ENCODE data around the gene EFCAB10.
"Not testable (repeated sequence)": the region's sequence is repeated elsewhere in the genome, so short reads cannot be mapped to it uniquely, and the experiment has no call there.

EFCAB10 gene

GRCh38 chr7:105599080-105599479, 17.8 kb upstream of the EFCAB10 start:
- DNase-seq (ENCODE audit: low spot score) = not testable (repeated sequence)

GRCh38 chr7:105596866-105597265, 15.6 kb upstream of the EFCAB10 start:
- no peak for DNase-seq (ENCODE audit: low spot score)

GRCh38 chr7:105594034-105594433, 12.7 kb upstream of the EFCAB10 start:
- DNase-seq (ENCODE audit: low spot score) = no peak

DNA sequence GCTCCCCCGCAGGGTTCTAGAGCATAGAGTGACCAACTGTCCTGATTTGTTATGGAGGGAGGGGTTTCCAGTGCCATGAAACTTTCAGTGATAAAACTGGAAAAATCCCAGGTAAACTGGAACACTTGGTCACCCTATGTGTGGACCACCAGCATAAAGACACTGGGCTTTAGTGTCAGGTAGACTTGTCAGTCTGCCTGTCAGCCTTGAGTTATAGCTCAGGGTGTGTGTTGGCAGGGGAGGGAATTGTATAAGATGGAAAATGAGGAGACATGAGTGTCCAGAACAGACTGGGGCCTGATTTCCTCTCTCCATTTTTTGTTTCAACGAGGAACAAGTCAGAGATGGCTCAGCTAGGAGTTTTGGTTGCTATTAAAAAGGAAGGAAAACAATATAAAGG, 10.2 kb upstream of the EFCAB10 start:
- DNase-seq (ENCODE audit: low spot score) = no peak

DNA sequence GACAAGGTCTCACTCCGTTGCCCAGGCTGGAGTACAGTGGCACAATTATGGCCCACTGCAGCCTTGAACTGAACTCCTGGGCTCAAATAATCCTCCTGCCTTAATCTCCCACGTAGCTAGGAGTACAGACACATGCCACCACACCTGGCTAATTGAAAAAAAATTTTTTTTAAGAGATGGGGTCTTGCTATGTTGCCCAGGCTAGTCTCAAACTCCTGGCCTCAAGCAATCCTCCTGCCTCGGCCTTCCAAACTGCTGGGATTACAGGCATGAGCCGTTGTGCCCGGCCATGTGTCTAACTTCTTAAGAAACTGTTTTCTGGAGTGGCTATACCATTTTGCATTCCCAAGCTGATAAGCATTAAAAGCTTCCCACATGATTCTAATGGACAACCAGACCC, 9.5 kb upstream of the EFCAB10 start:
- DNase-seq (ENCODE audit: low spot score) = no peak

DNA sequence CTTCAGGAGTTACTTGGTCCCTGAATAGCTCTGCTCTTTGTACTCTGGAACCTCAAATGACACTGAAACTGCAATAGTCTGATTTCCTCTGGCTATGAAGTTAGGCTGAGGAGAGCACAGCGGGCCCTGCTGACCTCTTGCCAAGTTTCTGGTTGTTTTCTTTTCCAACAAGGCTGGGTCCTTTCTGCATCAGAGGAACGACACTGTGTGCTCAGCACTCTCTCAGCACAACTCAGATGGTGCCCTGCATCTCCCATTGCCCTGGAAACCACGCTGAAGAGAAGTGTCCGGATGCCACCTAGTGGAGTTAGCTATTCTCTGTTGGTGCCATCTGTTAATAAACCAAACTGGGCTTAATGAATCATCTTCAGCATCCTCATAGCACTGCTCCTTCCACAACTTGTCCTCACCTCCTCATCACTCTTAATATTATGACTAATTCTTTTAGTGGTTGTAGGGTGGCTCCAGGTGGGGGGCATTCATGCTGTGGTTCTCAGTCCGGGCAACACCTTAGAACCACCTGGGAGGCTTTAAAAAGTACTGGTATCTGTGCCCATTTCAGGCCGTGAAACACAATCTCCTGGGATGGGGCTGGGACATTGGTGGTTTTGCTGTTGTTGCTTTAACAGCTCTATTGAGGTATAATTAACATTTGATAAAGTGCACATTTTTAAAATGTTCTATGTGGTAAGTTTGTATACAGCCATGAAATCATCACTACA, 8.2 kb upstream of the EFCAB10 start:
- DNase-seq (ENCODE audit: low spot score) = peak; percentile 87

GRCh38 chr7:105587909-105588635, 6.8 kb upstream of the EFCAB10 start:
- DNase-seq (ENCODE audit: low spot score) = no peak

- DNase-seq (ENCODE audit: low spot score) = no peak
These were observed 4.7 kb upstream of the EFCAB10 start for GRCh38 chr7:105585850-105586500.

DNA sequence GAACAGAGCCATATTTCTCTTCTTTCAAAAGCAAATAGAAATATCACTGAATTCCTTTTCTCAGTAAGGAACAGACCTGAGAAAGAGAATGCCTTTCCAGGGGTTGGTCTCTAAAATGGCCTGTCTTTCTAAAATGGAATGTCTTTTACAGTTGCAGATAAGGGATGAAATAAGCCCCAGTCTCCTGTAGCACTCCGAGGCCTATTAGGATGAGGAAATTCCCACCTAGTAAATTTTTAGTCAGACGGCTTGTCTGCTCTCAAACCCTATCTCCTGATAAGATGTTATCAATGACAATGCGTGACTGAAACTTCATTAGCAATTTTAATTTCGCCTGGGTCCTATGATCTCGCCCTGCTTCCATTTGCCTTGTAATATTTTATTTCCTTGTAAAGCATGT, 2.9 kb upstream of the EFCAB10 start:
- no peak for DNase-seq (ENCODE audit: low spot score)

DNA sequence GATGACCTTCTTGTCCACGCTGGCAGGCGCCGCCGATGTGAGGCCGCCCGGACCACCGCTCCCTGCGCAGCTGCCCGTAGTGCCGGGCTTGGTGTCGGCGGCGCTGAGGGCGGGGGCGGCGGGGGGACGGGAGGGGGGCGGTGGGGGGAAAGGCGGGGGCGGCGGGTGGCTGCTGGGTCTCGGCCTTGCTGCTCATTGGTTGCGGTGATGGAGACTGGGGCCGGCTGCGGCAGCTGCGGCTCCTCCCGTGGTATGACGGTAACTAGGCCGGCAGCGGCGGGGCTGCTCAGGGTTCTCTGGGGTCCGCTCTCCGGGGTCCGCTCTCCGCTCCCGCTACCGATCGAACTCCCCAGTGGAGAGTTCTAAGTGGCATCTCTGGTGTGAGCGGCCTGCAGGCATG, 1.8 kb upstream of the EFCAB10 start:
- DNase-seq (ENCODE audit: low spot score) = no peak

GRCh38 chr7:105580022-105580740, 1.1 kb downstream of the EFCAB10 start:
- DNase-seq (ENCODE audit: low spot score) = no peak

- no peak for DNase-seq (ENCODE audit: low spot score)
These were observed 2.8 kb downstream of the EFCAB10 start for GRCh38 chr7:105578496-105578895.

- DNase-seq (ENCODE audit: low spot score) = no peak
These were observed 4.0 kb downstream of the EFCAB10 start for GRCh38 chr7:105577251-105577650.

DNA sequence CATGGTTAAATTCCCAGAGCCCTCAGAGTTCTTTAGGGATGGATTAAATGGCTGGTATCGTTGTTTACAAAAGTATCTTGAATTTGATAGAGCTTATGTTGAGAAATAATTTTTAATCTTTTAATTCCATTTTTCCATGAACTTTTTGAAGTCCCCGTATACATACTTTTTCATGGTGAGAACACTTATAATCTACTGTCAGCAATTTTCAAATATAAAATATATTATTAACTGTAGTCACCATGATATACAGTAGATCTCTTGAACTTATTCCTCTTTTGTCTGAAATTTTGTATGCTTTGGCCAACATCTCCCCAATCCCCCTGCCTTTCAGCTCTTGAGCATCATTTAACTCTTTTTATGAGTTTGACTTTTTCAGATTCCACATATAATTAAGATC, 9.4 kb downstream of the EFCAB10 start:
- DNase-seq (ENCODE audit: low spot score) = no peak

DNA sequence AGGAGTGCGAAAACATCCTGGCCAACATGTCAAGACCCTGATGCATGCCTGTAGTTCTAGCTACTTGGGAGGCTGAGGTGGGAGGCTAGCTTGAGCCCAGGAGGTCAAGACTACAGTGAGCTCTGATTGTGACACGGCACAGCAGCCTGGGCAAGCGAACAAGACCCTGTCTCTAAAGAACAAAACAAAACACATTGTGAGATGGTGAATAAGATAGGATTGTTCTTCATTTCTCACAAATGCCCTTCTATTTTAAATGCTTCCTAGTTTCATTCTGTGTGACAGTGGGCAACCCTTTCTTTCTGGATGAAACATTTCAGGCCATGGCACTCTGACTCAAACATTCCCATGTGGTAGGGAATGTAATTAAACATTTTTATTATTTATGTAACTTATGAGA, 13.5 kb downstream of the EFCAB10 start:
- no peak for DNase-seq (ENCODE audit: low spot score)

DNA sequence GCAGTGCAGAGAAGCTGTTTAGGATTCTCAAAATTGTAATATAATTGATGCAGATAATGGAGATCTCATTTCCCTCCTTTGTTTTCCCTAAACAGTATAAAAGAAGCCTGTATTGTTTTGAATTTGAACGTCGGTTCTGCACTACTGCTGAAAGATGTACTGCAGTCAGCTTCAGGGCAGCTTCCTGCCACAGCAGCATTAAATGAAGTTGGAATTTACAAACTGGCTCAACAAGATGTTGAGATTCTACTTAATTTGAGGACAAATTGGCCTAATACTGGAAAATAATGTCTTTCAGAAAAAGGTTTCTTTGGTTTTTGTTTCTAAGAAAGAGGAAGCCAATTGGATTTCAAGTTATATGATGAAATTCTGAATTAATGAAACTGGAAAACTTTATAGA, 14.3 kb downstream of the EFCAB10 start:
- DNase-seq (ENCODE audit: low spot score) = no peak

GRCh38 chr7:105565190-105565589, 16.1 kb downstream of the EFCAB10 start:
- no peak for DNase-seq (ENCODE audit: low spot score)

GRCh38 chr7:105559926-105560325, 21.4 kb downstream of the EFCAB10 start:
- no peak for DNase-seq (ENCODE audit: low spot score)

DNA sequence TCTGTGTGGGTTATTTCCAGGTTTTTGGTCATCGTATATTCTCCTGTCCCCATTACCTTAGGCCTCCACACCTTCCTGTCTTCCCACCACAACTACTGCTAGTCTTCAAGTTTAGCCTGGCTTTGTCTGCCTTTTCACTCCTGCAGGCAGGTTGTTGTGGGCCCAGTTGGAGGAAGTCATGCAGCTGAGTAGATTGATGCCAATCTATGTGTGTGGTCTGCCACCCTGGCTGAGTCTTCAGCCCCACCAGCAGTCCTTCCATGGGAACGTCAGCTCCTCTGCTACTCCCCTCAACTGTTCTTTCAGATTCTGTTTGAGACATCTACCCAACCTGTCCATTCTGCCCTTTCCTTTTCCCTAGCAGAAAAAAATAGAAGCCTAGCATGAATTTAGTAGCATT, 43.0 kb downstream of the EFCAB10 start:
- no peak for DNase-seq (ENCODE audit: low spot score)

- DNase-seq (ENCODE audit: low spot score) = no peak
These were observed 48.4 kb downstream of the EFCAB10 start for GRCh38 chr7:105532709-105533460.

GRCh38 chr7:105531792-105532671, 49.3 kb downstream of the EFCAB10 start, which contains the start of gene RINT1:
Gene RINT1, plus strand, starts transcription at chr7:105532201. Its CDS starts 115 bp downstream, at chr7:105532316.
- DNase-seq (ENCODE audit: low spot score) = peak; percentile 96

Data from GM03348 (cell line).